Head of caudate nucleus (tissue), 42 donors: ENCODE results near the gene CLDN7.
"Not testable (repeated sequence)": the region's sequence is repeated elsewhere in the genome, so short reads cannot be mapped to it uniquely, and the experiment has no call there.

ENCODE experiments used
- DNase-seq, 42 donors: peaks; one replicate each; pipeline versions ENCODE4 v3.0.0 to v3.0.0-alpha.2; 2020 to 2021; ENCODE audit warnings: mixed read lengths in 7 of 42
- intact Hi-C: fragments of 100-400 bp; cut with DNase I; formaldehyde crosslinking; loops from one replicate; pipeline ENCODE4 v1.15.0; 2022

CLDN7 gene

GRCh38 chr17:7260151-7260550 lies 2.1 kb downstream of the CLDN7 start:
- intact Hi-C loops: no loop called here
- DNase-seq: no peak

GRCh38 chr17:7259555-7259889 lies 2.8 kb downstream of the CLDN7 start:
- DNase-seq: no peak
- intact Hi-C loops: no loop called here

GRCh38 chr17:7258731-7259554 lies 3.3 kb downstream of the CLDN7 start:
- intact Hi-C loops: no loop called here
- DNase-seq: no peak

- intact Hi-C loops: no loop called here
- DNase-seq: no peak
These were observed 5.4 kb downstream of the CLDN7 start for GRCh38 chr17:7256766-7257456.

GRCh38 chr17:7254511-7254910 lies 7.8 kb downstream of the CLDN7 start:
- intact Hi-C loops: loop anchor here (5.0 kb wide), 1 partner anchor 53 kb away; the partner anchor contains the start of gene EIF5A
- DNase-seq: no peak

GRCh38 chr17:7253082-7253481 lies 9.2 kb downstream of the CLDN7 start:
- DNase-seq: no peak
- intact Hi-C loops: loop anchor here (5.0 kb wide), 1 partner anchor 54 kb away; the partner anchor contains the start of gene EIF5A

- intact Hi-C loops: loop anchor here (5.0 kb wide), 1 partner anchor 55 kb away; the partner anchor contains the start of gene EIF5A
- peak; percentile 84 to 95 (median 90) for DNase-seq
These were observed 9.9 kb downstream of the CLDN7 start, which contains the start of gene ELP5 for GRCh38 chr17:7252176-7253043. Gene ELP5, plus strand, starts transcription at chr17:7252215. Its CDS starts 336 bp downstream, at chr17:7252551.

- intact Hi-C loops: loop anchor here (1.0 to 5.0 kb wide), 2 partner anchors 12 to 56 kb away; partner anchors contain the start of genes EIF5A and PHF23
These were observed 10.6 kb downstream of the CLDN7 start, which contains the start of gene CTDNEP1 for GRCh38 chr17:7251661-7252175. Gene CTDNEP1, minus strand, starts transcription at chr17:7251734. Its CDS starts 438 bp downstream, at chr17:7251296.

GRCh38 chr17:7250695-7251627 lies 11.3 kb downstream of the CLDN7 start:
- DNase-seq: peak in 8 of 42 donors; percentile 21 to 53 (median 33)
- intact Hi-C loops: loop anchor here (1.0 to 5.0 kb wide), 2 partner anchors 12 to 56 kb away; partner anchors contain the start of genes EIF5A and PHF23

More at GRCh38 chr17:7251661-7252175, 10.6 kb downstream of the CLDN7 start, which contains the start of gene CTDNEP1:
- DNase-seq: peak; percentile 97 to 100 (median 99)

GRCh38 chr17:7249830-7250229 lies 12.4 kb downstream of the CLDN7 start:
- intact Hi-C loops: loop anchor here (5.0 kb wide), 1 partner anchor 57 kb away; the partner anchor contains the start of gene EIF5A
- DNase-seq: no peak

- intact Hi-C loops: no loop called here
These were observed 13.1 kb downstream of the CLDN7 start for GRCh38 chr17:7249214-7249613.

GRCh38 chr17:7248796-7249195 lies 13.5 kb downstream of the CLDN7 start:
- no peak for DNase-seq
- intact Hi-C loops: no loop called here

More at GRCh38 chr17:7249214-7249613, 13.1 kb downstream of the CLDN7 start:
- no peak for DNase-seq

GRCh38 chr17:7246779-7247178 lies 15.5 kb downstream of the CLDN7 start:
- no peak for DNase-seq
- intact Hi-C loops: no loop called here

- DNase-seq: peak in 1 of 42 donors; percentile 16
- intact Hi-C loops: not testable (repeated sequence)
These were observed 18.4 kb downstream of the CLDN7 start for GRCh38 chr17:7243838-7244237.

- intact Hi-C loops: no loop called here
- no peak for DNase-seq
These were observed 18.9 kb downstream of the CLDN7 start for GRCh38 chr17:7243453-7243729.

GRCh38 chr17:7242717-7243452 lies 19.4 kb downstream of the CLDN7 start:
- intact Hi-C loops: no loop called here

More at GRCh38 chr17:7242717-7243452, 19.4 kb downstream of the CLDN7 start:
- DNase-seq: peak; percentile 90 to 98 (median 94)
